CD1c-positive myeloid dendritic cell (primary cell): ENCODE results near the gene ASF1B.

Experiments used
- DNase-seq: peaks from one replicate; pipeline ENCODE4 v3.0.0-alpha.2; 2016; ENCODE audit errors: extremely low spot score

The ASF1B gene

GRCh38 chr19:14138576-14139265 is 2.3 kb upstream of the ASF1B start:
- DNase-seq, result no peak

- no peak for DNase-seq
Measured at GRCh38 chr19:14135985-14136508, 342 bp downstream of the ASF1B start.

DNA sequence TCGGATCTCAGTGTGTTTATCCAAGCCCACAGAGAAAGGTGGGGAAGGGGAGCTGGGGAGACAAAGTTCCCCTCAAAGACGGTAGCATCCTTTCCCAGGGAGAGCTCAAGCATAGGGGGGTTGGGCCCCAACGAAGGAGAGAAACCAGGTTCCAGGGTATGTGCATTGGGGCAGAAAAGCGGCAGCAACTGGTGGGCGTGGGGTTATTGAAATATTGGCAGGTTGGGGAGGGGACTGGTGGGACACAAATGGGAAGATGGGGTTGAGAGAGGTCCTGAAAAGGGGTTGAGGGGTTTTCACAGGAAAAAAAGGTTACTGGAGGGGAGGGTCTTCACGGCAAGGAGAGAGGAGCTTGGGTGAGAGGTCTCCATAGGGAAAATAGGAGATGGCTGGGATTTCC is 1.0 kb downstream of the ASF1B start:
- no peak for DNase-seq

DNA sequence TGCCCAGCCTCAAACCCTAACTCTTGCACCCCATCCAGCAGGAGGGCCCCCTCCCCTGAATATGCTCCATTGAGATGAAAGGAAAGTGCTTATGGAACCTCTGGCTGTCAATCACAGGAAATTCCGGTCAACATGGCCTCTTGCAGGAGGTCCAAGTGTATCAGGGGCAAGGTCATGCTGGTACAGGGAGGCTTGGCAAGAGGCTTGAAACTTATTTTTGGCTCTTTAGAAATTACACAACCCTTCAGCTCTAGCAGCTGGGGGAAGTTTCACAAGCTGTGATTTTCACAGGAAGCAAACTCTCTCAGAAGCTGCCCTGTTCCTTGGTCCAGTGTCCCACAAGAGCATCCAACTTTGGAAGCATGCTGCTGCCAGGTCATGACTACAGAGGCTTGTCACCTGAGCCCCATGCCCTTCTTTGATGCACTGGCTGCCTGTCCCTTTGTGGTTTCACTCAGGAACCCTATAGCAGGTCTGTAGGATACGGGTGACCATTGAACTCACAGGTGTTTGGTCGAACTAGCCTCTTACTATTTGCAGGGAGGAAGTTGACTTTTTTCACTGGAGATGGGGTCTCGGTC is 8.4 kb downstream of the ASF1B start:
- peak; percentile 77 for DNase-seq

DNA sequence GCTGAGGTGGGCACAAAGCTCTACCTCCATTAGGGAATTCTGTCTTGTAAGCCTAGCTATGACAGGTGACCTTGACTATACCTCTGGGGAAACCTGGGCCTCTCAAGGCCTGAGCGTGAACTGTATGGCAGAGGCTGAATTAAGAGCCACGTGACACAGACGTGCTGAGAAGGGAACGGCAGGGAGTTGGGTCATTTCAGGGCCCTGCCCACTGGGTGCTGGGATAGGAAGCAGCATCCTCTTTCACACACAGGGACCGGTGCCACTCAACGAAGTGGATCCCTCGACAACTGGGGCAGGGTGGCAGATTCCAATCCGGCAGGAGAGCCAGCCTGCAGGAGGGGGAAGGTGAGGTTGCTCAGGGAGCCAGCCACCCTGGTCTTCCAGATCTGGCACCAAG is 9.2 kb downstream of the ASF1B start:
- peak; percentile 63 for DNase-seq

DNA sequence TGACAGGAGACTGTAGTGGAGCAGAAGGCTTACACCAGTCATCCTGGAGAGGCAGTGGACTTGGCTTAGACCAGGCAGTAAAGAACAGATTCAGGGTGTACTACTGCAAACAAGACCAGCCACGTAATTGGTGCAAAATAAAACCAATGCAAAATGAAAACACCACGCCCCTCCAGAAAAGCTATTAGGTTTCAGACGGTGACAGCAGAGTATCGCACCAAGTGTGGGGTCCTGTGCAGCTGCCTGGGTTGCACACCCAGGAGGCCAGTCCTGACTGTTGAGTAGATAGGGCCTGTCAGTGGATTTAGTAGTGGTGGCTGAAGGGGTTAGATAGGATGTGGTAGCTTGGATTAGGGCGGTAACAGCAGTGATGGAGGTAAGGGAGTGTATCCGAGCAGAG is 13.5 kb downstream of the ASF1B start:
- DNase-seq, result no peak

DNA sequence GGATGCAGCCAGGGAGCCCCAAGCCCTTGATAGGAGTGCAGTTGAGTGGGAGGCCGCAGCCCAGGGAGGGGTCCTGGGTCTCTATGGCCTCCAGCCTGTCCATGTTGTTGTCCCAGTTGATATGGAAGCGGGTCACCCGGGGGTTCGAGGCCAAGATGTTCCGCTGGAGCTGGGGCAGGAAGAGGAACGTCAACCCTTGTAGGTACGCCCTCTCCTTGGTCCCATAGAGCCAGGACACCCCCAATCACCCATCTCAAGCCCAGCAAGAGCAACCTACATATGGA is 15.9 kb downstream of the ASF1B start:
- no peak for DNase-seq

DNA sequence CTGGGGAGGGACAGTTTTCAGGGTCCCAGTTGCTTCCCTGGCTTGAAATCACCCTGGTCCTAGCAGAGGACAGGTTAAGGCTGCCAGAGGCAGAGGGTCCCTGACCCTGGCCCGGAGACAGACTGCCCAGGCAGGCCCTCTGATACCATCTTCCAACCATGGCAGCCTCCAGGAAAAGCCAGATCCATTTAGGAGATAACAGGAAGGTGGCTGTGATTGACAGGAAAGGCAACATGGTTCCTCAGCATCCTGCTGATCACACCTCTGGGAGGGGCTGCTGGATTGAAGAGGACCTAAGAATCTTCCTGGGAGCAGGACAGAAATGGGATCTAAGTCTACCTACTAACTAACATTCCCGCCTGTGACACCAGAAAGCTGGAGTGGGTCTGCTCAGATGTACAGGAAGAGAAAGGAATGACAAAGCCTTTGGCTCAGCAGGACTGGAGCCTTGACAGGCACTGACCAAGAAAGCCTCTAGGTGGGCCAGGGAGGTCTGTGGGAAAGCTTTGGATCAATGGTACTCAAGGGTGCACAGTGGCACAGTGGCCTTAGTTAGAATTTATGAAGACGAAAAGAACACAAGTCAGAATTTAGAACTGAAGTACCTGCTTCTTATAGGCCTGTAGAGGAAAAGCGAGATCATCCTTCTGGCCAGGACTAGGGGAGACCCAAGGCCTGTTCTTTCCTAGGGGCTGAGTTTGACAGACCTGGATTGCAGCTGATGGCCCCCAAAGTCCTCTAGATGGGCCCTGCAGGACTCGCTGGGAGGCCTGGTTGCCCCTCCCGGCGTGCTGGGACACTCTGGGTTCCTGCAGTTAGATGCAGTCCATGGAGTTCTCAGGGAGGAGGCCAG is 16.5 kb downstream of the ASF1B start:
- DNase-seq, result no peak

- no peak for DNase-seq
Measured at GRCh38 chr19:14119146-14119545, 17.2 kb downstream of the ASF1B start.

GRCh38 chr19:14118165-14119051 is 18.0 kb downstream of the ASF1B start:
- DNase-seq, result peak; percentile 94

DNA sequence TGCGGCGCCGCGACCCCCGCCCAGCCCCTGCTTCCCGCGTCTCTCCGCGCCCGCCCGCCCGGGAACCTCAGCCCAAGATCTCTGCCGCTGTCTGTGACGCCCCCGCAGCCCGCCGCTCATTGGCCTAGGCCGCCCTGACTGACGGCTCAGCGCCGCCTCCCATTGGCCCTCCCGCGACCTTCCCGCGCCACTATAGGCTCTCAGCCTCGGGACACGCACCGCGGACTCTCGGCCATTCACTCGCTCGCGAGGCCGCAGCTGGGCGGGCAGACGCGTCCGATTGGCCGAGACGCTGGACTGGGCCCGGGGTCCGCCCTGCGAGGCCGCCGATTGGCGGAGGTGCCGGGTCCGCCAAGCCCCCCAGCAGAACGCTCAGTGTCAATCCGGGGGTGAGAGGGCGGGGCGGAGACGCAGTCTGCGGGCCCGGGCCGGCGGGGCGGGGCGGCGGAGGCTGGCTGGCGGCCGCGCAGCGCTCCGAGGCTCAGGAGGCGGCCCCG is 18.7 kb downstream of the ASF1B start, which contains the start of gene PRKACA:
Gene PRKACA, minus strand, starts transcription at position 95 of the 497 bp plus-strand sequence. CDS start 215 bp downstream, outside the sequence.
- peak; percentile 99 for DNase-seq

GRCh38 chr19:14116918-14117578 is 19.3 kb downstream of the ASF1B start:
- no peak for DNase-seq

DNA sequence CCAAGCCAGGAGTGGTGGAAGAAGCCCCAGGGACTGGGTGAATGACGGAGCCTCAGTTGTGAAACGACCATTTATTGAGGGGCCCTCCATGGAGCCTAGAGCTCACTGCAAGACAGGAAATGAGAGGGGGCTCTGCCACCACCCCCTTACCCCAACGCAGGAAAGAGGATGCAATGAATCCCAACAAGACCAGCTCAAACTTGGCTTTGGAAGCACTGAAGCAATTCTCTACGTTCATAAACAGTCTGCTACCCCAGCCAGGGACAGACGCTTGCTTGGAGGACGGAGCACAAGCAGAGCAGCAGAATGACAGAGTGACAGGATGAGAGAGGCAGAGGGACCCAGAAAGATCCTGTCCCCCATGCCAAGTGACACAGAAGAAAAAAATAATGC is 19.9 kb downstream of the ASF1B start:
- DNase-seq, result no peak

DNA sequence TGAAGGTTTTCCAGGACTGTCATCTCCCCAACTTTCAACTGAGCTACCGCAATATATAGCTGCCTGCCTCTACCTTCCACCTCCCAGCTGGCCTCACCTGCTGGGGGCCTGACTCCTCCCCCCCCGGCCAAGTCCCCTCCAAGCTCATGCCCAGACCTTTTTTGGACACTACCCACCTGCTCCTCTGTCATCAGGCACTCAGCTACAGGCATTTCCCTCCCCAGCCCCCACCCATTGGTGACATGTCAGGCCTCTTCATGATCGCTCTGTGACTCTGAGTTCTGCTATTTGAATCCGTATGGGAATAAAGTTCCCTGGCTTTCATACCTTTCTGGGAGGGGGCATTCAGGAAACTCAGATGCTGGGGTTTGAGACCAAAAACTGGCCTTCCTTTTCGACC is 20.6 kb downstream of the ASF1B start:
- DNase-seq, result no peak

GRCh38 chr19:14114854-14115253 is 21.5 kb downstream of the ASF1B start:
- DNase-seq, result peak; percentile 86

- DNase-seq, result no peak
Measured at GRCh38 chr19:14114439-14114838, 21.9 kb downstream of the ASF1B start.

GRCh38 chr19:14113762-14114414 is 22.5 kb downstream of the ASF1B start:
- DNase-seq, result no peak

GRCh38 chr19:14112809-14113385 is 23.5 kb downstream of the ASF1B start:
- DNase-seq, result no peak

GRCh38 chr19:14112051-14112808 is 24.2 kb downstream of the ASF1B start:
- DNase-seq, result peak; percentile 52
